Neural progenitor cell (in vitro differentiated cells): ENCODE data around the gene CTNNBL1. TPM values are rescaled to one million over a fixed set of nuclear protein-coding genes. Genes with fewer than 3 reads are reported as not detected.

Experiments used
- DNase-seq: peaks from one replicate; pipeline ENCODE4 v3.0.0-alpha.2; 2016; ENCODE audit warnings: low spot score
- H2AFZ ChIP-seq: fragments of 200-600 bp; sonication (generic); replicated peaks from 2 replicates; pipeline ENCODE4 v1.6.1; 2016; ENCODE audit warnings: antibody characterized with exemption
- H3F3A ChIP-seq: fragments of 200-600 bp; sonication (generic); 2 replicates; pipeline ENCODE4 v1.6.1; 2016; ENCODE audit warnings: antibody characterized with exemption, low read depth
- H3K27ac ChIP-seq: fragments of 200-600 bp; sonication (generic); 2 replicates; pipeline ENCODE4 v1.5.1; 2016; ENCODE audit warnings: mild to moderate bottlenecking
- H3K27me3 ChIP-seq: fragments of 200-600 bp; sonication (generic); 2 replicates; pipeline ENCODE4 v1.6.1; 2016; ENCODE audit warnings: mild to moderate bottlenecking, moderate library complexity
- H3K36me3 ChIP-seq: fragments of 200-600 bp; sonication (generic); 2 replicates; pipeline ENCODE4 v1.5.1; 2016
- H3K4me1 ChIP-seq: fragments of 200-600 bp; sonication (generic); 2 replicates; pipeline ENCODE4 v1.6.1; 2016; ENCODE audit warnings: mixed run types
- H3K4me2 ChIP-seq: fragments of 200-600 bp; sonication (generic); 2 replicates; pipeline ENCODE4 v1.6.1; 2016
- H3K4me3 ChIP-seq: fragments of 200-600 bp; sonication (generic); 2 replicates; pipeline ENCODE4 v1.5.1; 2016
- H3K79me2 ChIP-seq: fragments of 200-600 bp; sonication (generic); 2 replicates; pipeline ENCODE4 v1.6.1; 2016; ENCODE audit warnings: low read depth
- H3K9ac ChIP-seq: fragments of 200-600 bp; sonication (generic); 2 replicates; pipeline ENCODE4 v1.6.1; 2016
- H3K9me3 ChIP-seq: fragments of 200-600 bp; sonication (generic); 2 replicates; pipeline ENCODE4 v1.5.1; 2016; ENCODE audit warnings: low read depth
- H4K20me1 ChIP-seq: fragments of 200-600 bp; sonication (generic); 2 replicates; pipeline ENCODE4 v1.6.1; 2016; ENCODE audit warnings: low read depth
- H3K27ac Mint-ChIP-seq: 3 replicates; pipeline ENCODE4 v1.8.0; 2021; ENCODE audit warnings: mixed read lengths
- H3K27me3 Mint-ChIP-seq: 2 replicates; pipeline ENCODE4 v1.8.0; 2022; ENCODE audit warnings: low read depth, mild to moderate bottlenecking, inconsistent platforms, moderate library complexity, mixed read lengths; ENCODE audit not compliant: insufficient read depth
- H3K36me3 Mint-ChIP-seq: 3 replicates; pipeline ENCODE4 v1.8.0; 2021; ENCODE audit warnings: mixed read lengths
- H3K4me1 Mint-ChIP-seq: 3 replicates; pipeline ENCODE4 v1.8.0; 2021; ENCODE audit warnings: mixed read lengths
- H3K4me3 Mint-ChIP-seq: 3 replicates; pipeline ENCODE4 v1.8.0; 2021; ENCODE audit warnings: mild to moderate bottlenecking, moderate library complexity, mixed read lengths
- H3K9me3 Mint-ChIP-seq: 3 replicates; pipeline ENCODE4 v1.8.0; 2020; ENCODE audit warnings: mixed read lengths
- CTCF ChIP-seq: fragments of 200-600 bp; sonication (generic); IDR thresholded peaks from 2 replicates; pipeline ENCODE4 v1.5.1; 2017; ENCODE audit warnings: antibody characterized with exemption, mild to moderate bottlenecking
- EZH2 ChIP-seq: fragments of 200-600 bp; sonication (generic); IDR thresholded peaks from 2 replicates; pipeline ENCODE4 v1.6.1; 2017; ENCODE audit warnings: antibody characterized with exemption, mild to moderate bottlenecking, moderate library complexity
- EZH2phosphoT487 ChIP-seq: fragments of 200-600 bp; sonication (generic); IDR thresholded peaks from 2 replicates; pipeline ENCODE4 v1.6.1; 2017; ENCODE audit warnings: antibody characterized with exemption
- total RNA-seq: library from RNA; depleted of rRNA; stranded (reverse); fragments of >200 nt; gene quantifications from 2 replicates; pipeline ENCODE4 v1.2.3, GENCODE V29; 2015; ENCODE audit warnings: low replicate concordance

Gene CTNNBL1
- total RNA-seq, 1 donor from 2014 or later = 54.5 TPM

GRCh38 chr20:37885042-37885441 lies 191.2 kb downstream of the CTNNBL1 start:
- peak overlapping the region; percentile 81 for H3K27ac Mint-ChIP-seq
- no peaks in the 10 kb centered on the region for H3K36me3 ChIP-seq
- H3K27ac ChIP-seq = no peak overlapping the region
- no peak overlapping the region for H3K4me2 ChIP-seq
- no peak overlapping the region for H3K4me3 Mint-ChIP-seq
- no peaks in the 10 kb centered on the region for H3K4me1 ChIP-seq
- H3K79me2 ChIP-seq = no peaks in the 10 kb centered on the region
- H3K27me3 ChIP-seq = no peaks in the 10 kb centered on the region
- H2AFZ ChIP-seq = no peak overlapping the region
- H4K20me1 ChIP-seq = peaks cover 2% of the 10 kb centered on the region
- no peaks in the 10 kb centered on the region for H3F3A ChIP-seq
- H3K4me1 Mint-ChIP-seq = peaks cover 29% of the 10 kb centered on the region
- H3K9me3 ChIP-seq = no peaks in the 10 kb centered on the region
- TF ChIP-seq CTCF (no peak), EZH2 (no peak), EZH2phosphoT487 (no peak)
- DNase-seq = no peak
- no peak overlapping the region for H3K9ac ChIP-seq
- no peaks in the 10 kb centered on the region for H3K9me3 Mint-ChIP-seq
- H3K4me3 ChIP-seq = no peak overlapping the region
- H3K36me3 Mint-ChIP-seq = no peaks in the 10 kb centered on the region
- H3K27me3 Mint-ChIP-seq = peaks cover 4% of the 10 kb centered on the region

- Mint-ChIP-seq H3K4me1 (peaks cover 29% of the 10 kb centered on the region), H3K36me3 (no peaks in the 10 kb centered on the region), H3K27me3 (peaks cover 4% of the 10 kb centered on the region), H3K9me3 (no peaks in the 10 kb centered on the region), H3K27ac (peak overlapping the region; percentile 79), H3K4me3 (no peak overlapping the region)
- Histone ChIP-seq H3K4me3 (no peak overlapping the region), H3F3A (no peaks in the 10 kb centered on the region), H3K9me3 (no peaks in the 10 kb centered on the region), H3K4me2 (no peak overlapping the region), H3K4me1 (no peaks in the 10 kb centered on the region), H3K27ac (no peak overlapping the region), H3K9ac (no peak overlapping the region), H3K79me2 (no peaks in the 10 kb centered on the region), H3K27me3 (no peaks in the 10 kb centered on the region), H2AFZ (no peak overlapping the region), H3K36me3 (no peaks in the 10 kb centered on the region), H4K20me1 (no peaks in the 10 kb centered on the region)
- no peak for DNase-seq
- TF ChIP-seq EZH2phosphoT487 = no peak
- TF ChIP-seq EZH2 = no peak
- no peak for TF ChIP-seq CTCF
These were observed 192.0 kb downstream of the CTNNBL1 start for GRCh38 chr20:37885593-37886503.

- H3K4me3 Mint-ChIP-seq = no peak overlapping the region
- no peak overlapping the region for H3K27ac Mint-ChIP-seq
- no peaks in the 10 kb centered on the region for H4K20me1 ChIP-seq
- H3F3A ChIP-seq = no peaks in the 10 kb centered on the region
- H3K36me3 ChIP-seq = no peaks in the 10 kb centered on the region
- peaks cover 19% of the 10 kb centered on the region for H3K4me1 Mint-ChIP-seq
- H2AFZ ChIP-seq = no peak overlapping the region
- no peaks in the 10 kb centered on the region for H3K27me3 ChIP-seq
- H3K9ac ChIP-seq = no peak overlapping the region
- no peaks in the 10 kb centered on the region for H3K4me1 ChIP-seq
- TF ChIP-seq CTCF = no peak
- no peak for TF ChIP-seq EZH2phosphoT487
- TF ChIP-seq EZH2 = no peak
- no peak overlapping the region for H3K27ac ChIP-seq
- H3K79me2 ChIP-seq = no peaks in the 10 kb centered on the region
- no peak overlapping the region for H3K4me3 ChIP-seq
- no peaks in the 10 kb centered on the region for H3K9me3 Mint-ChIP-seq
- no peaks in the 10 kb centered on the region for H3K36me3 Mint-ChIP-seq
- DNase-seq = no peak
- H3K9me3 ChIP-seq = no peaks in the 10 kb centered on the region
- no peaks in the 10 kb centered on the region for H3K27me3 Mint-ChIP-seq
- H3K4me2 ChIP-seq = no peak overlapping the region
These were observed 193.0 kb downstream of the CTNNBL1 start for GRCh38 chr20:37886851-37887297.
